Liver (tissue), 3 donors: Measurements from ENCODE around the gene KCTD5.

Experiments used
- ATF3 ChIP-seq: IDR thresholded peaks from 2 replicates; pipeline ENCODE4 v1.6.1; 2016; ENCODE audit warnings: antibody characterized with exemption
- EGR1 ChIP-seq, 2 donors: IDR thresholded peaks; 2 replicates each; pipeline ENCODE4 v1.6.1; 2016 to 2018; ENCODE audit warnings: antibody characterized with exemption in 2 of 2, low read depth in 2 of 2
- HNF4A ChIP-seq, 2 donors: conservative IDR thresholded peaks; 2 replicates each; pipeline ENCODE4 v1.6.1; 2016; ENCODE audit warnings: antibody characterized with exemption in 2 of 2, mild to moderate bottlenecking in 2 of 2
- HNF4G ChIP-seq: IDR thresholded peaks from 2 replicates; pipeline ENCODE4 v1.6.1; 2016; ENCODE audit warnings: antibody characterized with exemption
- RAD21 ChIP-seq, 2 donors: IDR thresholded peaks; 2 replicates each; pipeline ENCODE4 v1.6.1; 2016; ENCODE audit warnings: antibody characterized with exemption in 2 of 2, mild to moderate bottlenecking in 2 of 2
- REST ChIP-seq: IDR thresholded peaks from 2 replicates; pipeline ENCODE4 v1.6.1; 2016; ENCODE audit warnings: antibody characterized with exemption, mild to moderate bottlenecking
- SP1 ChIP-seq: IDR thresholded peaks from 2 replicates; pipeline ENCODE4 v1.6.1; 2018; ENCODE audit warnings: antibody characterized with exemption, mild to moderate bottlenecking
- TAF1 ChIP-seq: conservative IDR thresholded peaks from 2 replicates; pipeline ENCODE4 v1.6.1; 2016; ENCODE audit warnings: antibody characterized with exemption, mild to moderate bottlenecking
- YY1 ChIP-seq: IDR thresholded peaks from 2 replicates; pipeline ENCODE4 v1.6.1; 2016; ENCODE audit warnings: antibody characterized with exemption, mild to moderate bottlenecking
- ZBTB33 ChIP-seq: IDR thresholded peaks from 2 replicates; pipeline ENCODE4 v1.6.1; 2016; ENCODE audit warnings: antibody characterized with exemption
- TF ChIP-seq, protein P1 (sequence below): fragments of 150-350 bp; IDR thresholded peaks from 2 replicates; pipeline ENCODE4 v1.5.1; 2017; ENCODE audit warnings: improper control_type of control experiment, low read depth, low read length; ENCODE audit not compliant: missing input control
- TF ChIP-seq, protein P2 (sequence below): IDR thresholded peaks from 2 replicates; pipeline ENCODE4 v1.6.1; 2016; ENCODE audit warnings: antibody characterized with exemption
- donor health status: healthy.
- donor health status: healthy.

DNA sequence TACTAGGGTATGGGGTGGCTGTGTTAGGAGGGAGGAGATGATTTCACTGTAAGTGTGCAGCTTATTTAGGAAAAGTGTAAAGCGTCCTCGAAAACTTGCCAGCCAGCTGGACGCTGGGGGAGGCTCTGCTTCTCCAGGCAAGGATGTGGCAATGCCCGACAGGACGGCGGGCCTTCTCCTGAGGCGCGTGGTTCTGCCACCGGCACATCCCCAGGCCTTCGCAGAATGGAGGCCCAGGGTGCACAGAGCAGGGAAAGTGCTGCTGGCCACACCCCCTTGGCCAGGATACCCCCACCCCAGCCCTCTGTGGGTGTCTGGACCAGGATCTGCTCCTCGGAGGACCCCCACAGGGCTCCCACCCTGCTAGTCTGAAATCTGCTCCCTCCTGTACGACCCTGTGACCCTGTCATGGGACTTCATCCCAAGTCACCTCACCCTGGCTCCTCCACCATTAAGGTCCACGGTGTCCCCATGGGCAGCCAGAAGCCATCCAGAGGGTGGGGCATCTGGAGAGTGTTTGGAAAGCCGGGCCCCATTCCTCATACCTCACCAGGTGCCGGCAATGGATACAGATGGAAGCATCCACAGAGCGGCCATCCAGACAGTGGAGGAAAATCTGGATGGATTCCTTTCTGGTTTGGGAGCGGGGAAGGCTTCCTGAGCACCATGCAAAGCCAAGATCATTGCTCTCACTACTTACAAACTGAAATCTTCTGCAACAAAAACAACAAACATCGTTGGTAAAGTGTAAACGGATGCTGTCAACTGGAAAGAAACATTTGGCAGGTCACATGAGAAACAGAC, 60.9 kb downstream of the KCTD5 start:
- TF ChIP-seq ATF3: no peak
- TF ChIP-seq, protein P1, sequence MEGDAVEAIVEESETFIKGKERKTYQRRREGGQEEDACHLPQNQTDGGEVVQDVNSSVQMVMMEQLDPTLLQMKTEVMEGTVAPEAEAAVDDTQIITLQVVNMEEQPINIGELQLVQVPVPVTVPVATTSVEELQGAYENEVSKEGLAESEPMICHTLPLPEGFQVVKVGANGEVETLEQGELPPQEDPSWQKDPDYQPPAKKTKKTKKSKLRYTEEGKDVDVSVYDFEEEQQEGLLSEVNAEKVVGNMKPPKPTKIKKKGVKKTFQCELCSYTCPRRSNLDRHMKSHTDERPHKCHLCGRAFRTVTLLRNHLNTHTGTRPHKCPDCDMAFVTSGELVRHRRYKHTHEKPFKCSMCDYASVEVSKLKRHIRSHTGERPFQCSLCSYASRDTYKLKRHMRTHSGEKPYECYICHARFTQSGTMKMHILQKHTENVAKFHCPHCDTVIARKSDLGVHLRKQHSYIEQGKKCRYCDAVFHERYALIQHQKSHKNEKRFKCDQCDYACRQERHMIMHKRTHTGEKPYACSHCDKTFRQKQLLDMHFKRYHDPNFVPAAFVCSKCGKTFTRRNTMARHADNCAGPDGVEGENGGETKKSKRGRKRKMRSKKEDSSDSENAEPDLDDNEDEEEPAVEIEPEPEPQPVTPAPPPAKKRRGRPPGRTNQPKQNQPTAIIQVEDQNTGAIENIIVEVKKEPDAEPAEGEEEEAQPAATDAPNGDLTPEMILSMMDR: no peak
- TF ChIP-seq RAD21 (IDR thresholded peaks at IDR 0.05): no peak
- TF ChIP-seq HNF4G: no peak
- TF ChIP-seq EGR1 (IDR thresholded peaks at IDR 0.05; ENCODE audit: low read depth in 2 of 2): no peak
- TF ChIP-seq ZBTB33: no peak
- TF ChIP-seq HNF4A (conservative IDR thresholded peaks at IDR 0.05): no peak
- no peak for TF ChIP-seq YY1
- TF ChIP-seq REST: no peak
- no peak for TF ChIP-seq SP1
- no peak for TF ChIP-seq TAF1
- TF ChIP-seq, protein P2, sequence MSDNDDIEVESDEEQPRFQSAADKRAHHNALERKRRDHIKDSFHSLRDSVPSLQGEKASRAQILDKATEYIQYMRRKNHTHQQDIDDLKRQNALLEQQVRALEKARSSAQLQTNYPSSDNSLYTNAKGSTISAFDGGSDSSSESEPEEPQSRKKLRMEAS: no peak
